GM18517 (cell line): ENCODE results near the gene SPINK7.
"Not testable (repeated sequence)": the region's sequence is repeated elsewhere in the genome, so short reads cannot be mapped to it uniquely, and the experiment has no call there.

Experiments
- ATAC-seq: cut with Tn5 transposase; IDR thresholded peaks from one replicate; pipeline ENCODE4 v1.9.1; 2021; ENCODE audit warnings: mild to moderate bottlenecking, moderate library complexity; ENCODE audit not compliant: unreplicated experiment

SPINK7 gene

DNA sequence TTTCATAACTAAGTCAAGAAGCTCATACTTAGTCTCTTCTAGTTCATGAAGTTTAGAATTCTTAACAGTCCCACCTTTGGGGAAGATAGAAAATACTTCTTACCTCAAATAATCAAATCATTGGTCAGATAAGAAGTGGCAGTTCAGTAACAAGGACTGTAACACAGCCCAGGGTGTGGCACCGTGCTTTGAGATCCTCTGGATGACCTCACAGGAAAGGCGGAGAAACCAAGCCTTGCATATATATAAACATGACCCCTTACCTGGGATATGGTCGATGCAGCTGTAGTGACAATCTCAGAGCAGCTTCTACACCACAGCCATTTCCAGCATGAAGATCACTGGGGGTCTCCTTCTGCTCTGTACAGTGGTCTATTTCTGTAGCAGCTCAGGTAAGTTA is at the start of gene SPINK7:
Gene SPINK7, plus strand, starts transcription at position 271 of the 400 bp plus-strand sequence. Its CDS starts 61 bp downstream, at position 332.
- ATAC-seq: no peak

- no peak for ATAC-seq
Observed at GRCh38 chr5:148267962-148268361, 44.3 kb upstream of the SPINK7 start.

- ATAC-seq: no peak
Observed at GRCh38 chr5:148268566-148268965, 43.7 kb upstream of the SPINK7 start, which contains the start of gene SPINK13. Gene SPINK13, plus strand, starts transcription at chr5:148268794. Its CDS starts 1,279 bp downstream, at chr5:148270073.

DNA sequence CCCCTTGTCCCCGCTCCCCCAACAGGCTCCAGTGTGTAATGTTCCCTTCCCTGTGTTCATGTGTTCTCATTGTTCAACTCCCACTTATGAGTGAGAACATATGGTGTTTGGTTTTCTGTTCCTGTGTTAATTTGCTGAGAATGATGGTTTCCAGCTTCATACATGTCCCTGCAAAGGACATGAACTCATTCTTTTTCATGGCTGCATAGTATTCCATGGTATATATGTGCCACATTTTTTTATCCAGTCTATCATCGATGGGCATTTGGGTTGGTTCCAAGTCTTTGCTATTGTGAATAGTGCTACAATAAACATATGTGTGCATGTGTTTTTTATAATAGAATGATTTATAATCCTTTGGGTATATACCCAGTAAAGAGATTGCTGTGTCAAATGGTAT is 37.1 kb upstream of the SPINK7 start:
- not testable (repeated sequence) for ATAC-seq

- not testable (repeated sequence) for ATAC-seq
Observed at GRCh38 chr5:148280893-148281292, 31.3 kb upstream of the SPINK7 start.

DNA sequence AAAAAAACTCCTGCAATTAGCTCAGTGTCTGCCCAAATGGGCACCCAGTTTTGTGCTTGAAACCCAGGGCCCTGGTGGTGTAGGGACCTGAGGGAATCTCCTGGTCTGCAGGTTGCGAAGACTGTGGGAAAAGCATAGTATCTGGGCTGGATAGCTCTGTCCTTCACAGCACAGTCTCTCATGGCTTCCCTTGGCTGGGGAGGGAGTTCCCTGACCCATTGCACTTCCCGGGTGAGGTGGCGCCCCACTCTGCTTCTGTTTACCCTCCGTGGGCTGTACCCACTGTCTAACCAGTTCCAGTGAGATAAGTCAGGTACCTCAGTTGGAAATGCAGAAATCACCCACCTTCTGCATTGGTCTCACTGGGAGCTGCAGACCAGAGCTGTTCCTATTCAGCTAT is 30.9 kb upstream of the SPINK7 start:
- not testable (repeated sequence) for ATAC-seq

DNA sequence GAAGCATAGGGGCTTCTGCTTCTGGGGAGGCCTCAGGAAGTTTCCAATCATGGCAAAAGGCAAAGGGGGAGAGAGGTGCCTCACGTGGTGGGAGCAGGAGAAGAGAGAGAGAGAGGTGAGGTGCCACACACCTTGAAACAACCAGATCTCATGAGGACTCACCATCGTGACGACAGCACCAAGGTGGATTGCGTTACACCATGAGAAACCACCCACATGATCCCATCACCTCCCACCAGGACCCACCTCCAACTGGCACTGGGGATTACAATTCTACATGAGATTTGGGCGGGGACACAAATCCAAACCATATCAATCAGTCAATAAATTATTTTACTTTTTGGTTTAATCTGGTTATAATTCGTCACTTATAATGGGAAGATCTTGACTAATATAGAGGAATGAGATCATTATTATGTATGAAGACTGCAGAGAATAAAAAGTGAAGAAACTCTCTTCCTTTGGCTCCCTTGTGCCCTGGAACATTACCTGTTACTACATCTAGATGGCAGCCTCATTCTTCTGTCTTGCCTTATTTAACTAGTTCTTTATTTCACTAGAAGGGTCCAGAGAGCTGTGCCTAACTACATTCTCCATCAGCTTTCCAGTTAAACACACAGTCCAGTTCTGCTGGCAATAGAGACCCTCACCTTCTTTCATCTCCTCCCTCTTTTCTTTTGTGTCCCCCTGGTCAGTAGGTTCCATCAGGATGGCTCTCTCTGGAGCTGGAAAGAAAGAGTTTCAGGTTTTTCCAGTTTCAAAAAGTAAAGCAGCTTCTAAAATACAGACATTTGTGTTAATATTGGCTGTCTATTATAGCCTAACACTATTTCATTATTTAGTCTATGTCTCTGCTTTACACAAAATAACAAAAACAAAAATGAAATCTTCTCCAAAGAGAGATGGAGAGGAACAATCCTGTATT is 21.7 kb upstream of the SPINK7 start:
- ATAC-seq: peak; percentile 57

DNA sequence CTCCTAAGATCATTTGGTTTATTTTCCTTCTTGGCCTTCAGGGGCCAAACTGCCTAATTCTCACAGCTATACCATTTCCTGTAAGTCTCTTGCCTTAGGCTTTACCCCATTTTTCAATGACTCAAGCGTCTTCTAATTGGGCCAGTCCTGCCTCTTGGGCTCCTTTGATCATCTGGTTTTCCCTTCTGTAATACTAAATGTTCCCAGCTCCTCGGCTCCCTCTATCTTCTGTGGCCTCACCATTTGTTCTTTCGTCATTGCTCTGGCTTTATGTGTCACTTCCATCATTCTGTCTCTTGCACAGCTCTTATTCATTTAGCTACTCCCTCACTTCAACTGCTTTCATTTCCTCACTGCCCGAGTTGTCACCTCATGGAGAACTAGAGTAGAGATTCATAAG is 14.5 kb upstream of the SPINK7 start:
- ATAC-seq: no peak

DNA sequence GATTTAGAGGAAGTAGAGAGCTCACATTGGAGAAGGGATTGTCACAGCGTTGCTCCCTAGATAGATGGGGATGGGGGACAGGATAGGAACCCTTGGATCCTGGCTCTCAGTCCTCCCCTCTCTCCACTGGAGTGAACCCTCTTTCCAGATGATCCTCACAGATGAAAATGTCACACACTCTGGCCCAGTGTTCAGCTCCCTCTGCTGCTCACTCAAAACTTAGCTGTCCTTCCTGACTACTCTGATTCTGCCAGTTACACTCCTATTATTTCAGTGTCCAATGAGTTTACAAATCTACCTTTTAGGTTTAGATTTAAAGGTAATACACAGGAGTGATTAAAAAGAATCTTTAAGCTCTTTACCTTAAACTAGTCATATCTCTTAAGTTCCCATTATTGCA is 5.8 kb upstream of the SPINK7 start:
- no peak for ATAC-seq

DNA sequence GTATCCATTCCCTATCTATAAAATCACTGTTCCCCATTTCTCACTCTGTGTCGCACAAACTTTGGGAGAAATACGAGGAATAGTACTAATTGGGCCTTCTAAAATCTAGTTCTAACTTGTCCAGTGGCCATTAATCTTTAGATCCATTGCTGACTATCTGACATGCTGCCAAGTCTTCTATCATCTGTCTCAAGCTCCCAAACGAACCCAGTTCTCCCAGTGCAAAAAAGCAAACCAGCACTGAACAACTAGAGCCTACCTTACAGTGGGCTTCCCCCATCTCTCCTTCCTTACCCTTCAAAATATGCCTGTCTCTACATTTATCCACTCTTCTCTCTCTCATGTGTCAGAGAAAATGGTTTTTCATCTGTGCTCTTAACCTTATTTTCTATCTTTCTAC is 3.2 kb upstream of the SPINK7 start:
- ATAC-seq: no peak

- ATAC-seq: no peak
Observed at GRCh38 chr5:148309746-148310145, 2.5 kb upstream of the SPINK7 start.

GRCh38 chr5:148311484-148311883 is 739 bp upstream of the SPINK7 start:
- ATAC-seq: no peak

- no peak for ATAC-seq
Observed at GRCh38 chr5:148314187-148314586, 2.0 kb downstream of the SPINK7 start.

DNA sequence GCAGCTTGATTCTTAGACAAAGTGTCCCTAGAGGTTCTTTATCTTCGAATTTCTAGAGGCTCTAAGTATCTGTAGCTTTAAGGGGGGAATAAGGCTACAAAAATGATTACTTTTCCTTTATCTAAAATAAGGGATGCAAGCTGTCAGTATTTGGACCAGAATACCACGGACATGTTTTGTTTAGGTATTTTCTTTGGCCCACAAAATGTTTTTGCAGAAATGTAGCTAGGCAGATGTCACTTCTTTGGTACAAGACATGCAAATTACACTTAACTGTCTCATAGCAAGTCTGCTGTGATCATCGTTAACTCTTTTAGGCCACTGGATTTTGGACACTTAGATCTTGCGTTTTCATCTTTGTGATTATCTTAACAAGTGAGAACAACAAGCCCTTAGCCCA is 2.5 kb downstream of the SPINK7 start:
- no peak for ATAC-seq

DNA sequence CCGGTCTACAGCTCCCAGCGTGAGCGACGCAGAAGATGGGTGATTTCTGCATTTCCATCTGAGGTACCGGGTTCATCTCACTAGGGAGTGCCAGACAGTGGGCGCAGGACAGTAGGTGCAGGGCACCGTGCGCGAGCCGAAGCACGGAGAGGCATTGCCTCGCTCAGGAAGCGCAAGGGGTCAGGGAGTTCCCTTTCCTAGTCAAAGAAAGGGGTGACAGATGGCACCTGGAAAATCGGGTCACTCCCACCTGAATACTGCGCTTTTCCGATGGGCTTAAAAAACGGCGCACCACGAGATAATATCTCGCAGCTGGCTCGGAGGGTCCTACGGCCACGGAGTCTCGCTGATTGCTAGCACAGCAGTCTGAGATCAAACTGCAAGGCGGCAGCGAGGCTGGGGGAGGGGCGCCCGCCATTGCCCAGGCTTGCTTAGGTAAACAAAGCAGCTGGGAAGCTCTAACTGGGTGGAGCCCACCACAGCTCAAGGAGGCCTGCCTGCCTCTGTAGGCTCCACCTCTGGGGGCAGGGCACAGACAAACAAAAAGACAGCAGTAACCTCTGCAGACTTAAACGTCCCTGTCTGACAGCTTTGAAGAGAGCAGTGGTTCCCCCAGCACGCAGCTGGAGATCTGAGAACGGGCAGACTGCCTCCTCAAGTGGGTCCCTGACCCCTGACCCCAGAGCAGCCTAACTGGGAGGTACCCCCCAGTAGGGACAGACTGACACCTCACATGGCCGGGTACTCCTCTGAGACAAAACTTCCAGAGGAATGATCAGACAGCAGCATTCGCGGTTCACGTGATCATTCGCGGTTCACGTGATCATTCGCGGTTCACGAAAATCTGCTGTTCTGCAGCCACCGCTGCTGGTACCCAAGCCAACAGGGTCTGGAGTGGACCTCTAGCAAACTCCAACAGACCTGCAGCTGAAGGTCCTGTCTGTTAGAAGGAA is 8.1 kb downstream of the SPINK7 start:
- ATAC-seq: not testable (repeated sequence)

- no peak for ATAC-seq
Observed at GRCh38 chr5:148333262-148333849, 21.1 kb downstream of the SPINK7 start.

- no peak for ATAC-seq
Observed at GRCh38 chr5:148335259-148335658, 23.0 kb downstream of the SPINK7 start, which contains the start of gene SPINK9. Gene SPINK9, plus strand, starts transcription at chr5:148335559. Its CDS starts 55 bp downstream, at chr5:148335614.

DNA sequence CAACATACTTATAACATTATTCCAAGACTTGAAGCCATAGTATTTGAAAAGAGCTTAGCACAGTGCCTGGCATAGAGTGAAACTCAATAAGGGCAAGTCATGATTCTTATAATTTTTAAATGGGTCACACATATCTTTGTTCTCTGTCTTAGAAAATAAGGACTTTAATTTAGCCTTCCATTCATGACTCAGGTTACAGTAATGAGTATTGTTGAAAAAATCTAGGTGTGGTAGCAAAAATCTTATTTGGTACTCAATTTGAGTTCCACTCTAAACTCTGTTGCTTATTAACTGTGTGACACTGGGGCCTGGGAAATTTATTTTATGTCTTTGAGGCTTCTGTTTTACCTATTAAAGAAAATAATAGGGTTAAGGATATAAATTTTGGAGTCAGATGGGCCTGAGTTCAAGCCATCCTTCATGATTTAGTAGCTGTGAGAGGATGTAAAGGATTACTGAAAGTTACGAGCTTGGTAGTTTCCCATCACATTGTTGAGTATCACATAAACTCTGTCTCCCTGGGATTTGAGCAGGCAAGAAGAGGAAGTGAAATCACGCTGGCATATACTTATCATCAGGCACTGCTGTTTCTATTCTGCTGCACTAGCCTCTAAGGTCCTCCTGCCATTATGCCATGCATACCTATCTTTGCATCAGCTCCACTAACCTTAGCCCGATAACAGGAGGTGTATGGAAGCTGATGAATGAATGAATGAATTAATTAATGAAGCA is 24.6 kb downstream of the SPINK7 start:
- ATAC-seq: no peak

DNA sequence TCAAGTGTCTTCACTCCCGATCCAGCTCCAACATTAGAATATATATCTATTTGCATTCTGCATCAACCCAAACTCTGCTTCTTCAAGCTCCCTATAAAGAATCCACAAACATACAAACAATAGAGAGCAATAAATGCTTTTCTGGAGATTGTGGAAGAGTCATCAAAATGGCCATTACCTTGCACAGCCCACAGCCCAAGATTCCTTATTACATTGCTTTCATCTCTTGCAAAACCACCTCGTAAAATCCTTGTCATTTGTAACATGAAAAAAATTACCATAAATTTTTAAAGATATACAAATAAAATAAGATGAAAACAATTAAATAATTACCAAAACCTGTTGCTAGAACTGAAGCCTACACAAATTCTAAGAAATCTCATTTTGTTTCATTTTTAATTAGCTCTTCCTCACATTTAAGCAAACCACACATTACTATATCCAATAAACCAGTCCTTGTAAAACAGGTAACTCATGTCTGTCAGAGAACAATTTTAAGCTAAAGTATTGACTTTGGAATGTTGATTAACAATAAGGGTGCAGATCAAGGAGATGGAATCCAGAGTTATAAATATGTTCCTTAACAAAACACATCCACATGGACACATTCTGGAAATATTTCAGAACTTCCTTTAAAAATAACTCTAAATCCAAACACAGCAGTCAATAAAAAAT is 30.3 kb downstream of the SPINK7 start:
- no peak for ATAC-seq

GRCh38 chr5:148343046-148343407 is 30.8 kb downstream of the SPINK7 start:
- no peak for ATAC-seq
